RPMI8226 (cell line): ENCODE results near the gene PCSK6.
A peak's percentile ranks its signal among the peaks of the same experiment; 100 is the strongest.
"Not testable (repeated sequence)": the region's sequence is repeated elsewhere in the genome, so short reads cannot be mapped to it uniquely, and the experiment has no call there.

Experiments
- DNase-seq: peaks from one replicate; pipeline ENCODE4 v3.0.0-alpha.2; 2015

PCSK6 gene

DNA sequence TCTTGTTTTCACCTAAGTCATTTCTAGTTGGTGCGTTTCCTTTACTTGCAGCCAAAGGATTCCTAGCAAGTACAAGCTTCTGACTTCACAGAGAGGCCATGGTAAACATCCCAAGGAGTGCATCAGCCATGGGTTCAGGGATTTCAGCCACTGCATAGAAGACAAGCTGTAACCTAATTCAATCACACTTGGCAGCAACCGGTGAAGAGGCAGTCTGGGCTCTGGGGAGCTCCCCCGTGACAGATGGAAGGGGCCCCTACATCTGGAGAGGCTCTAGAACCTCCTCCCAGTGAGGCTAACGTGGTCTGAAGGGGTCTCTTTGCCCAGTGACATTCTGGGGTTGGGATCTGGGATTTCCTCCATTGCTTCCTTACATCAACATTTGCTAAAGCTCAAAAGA, 186.1 kb downstream of the PCSK6 start:
- DNase-seq: no peak

DNA sequence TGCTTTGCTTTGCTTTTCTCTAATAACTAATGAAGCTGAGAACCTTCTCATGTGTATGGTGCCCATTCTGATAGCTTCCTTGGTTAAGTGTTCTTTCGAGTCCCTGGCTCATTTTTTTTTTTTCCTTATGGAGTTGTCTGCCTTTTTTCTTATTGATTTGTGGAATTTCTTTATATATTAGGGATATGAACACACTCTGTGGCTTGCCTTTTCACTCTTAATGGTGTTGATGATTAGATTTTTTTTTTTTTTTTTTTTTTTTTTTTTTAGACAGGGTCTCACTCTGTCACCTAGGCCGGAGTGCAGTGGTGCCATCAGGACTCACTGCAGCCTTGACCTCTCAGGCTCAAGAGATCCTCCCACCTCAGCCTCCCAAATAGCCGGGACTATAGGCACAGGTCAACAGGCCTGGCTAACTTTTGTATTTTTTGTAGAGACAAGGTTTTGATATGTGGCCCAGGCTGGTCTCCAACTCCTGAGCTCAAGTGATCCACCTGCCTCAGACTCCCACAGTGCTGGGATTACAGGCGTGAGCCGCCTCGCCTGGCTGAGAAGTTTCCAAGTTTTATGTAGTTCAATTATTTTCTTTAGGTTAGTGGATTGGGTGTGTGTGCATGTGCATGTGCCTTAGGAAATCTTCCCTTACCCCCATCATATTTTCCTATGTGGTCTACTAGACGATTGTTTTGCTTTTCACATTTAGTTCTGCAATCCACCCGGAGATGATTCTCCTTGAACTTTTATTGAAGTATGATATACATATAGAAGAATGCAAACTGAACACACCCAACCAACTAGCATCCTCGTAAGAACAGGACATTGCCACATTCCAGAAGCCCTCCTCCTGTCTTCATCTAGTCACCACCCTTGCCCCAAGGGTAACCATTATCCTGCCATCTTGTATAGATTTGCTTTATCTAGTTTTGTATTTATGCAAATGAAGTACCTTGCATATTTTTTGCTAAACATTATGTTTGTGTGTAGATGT, 192.8 kb downstream of the PCSK6 start:
- DNase-seq: no peak

DNA sequence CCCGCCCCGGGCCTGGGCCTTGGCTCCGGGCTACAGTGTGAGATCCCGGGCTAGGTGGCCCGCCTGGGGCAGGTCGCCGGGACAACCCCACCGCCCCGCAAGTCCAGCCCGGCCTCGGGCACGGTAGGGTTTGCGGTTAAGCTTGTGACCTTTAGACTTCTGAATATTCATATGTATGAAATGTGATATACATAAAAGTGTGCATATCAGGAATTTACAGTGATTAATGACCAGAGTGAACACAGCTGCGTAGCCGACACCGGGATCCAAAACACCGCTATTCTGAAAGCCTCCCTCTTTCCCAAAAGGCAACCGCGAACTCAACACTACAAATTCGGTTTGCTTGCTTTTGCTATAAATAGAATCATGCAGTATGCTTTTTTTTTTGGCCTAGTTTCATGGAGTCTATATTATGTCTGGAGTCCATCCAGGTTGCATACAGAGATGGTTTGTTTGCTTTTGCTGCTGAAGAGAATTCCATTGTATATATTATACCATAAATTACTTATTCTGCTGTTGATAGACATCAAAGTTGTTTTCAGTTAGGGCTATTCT, 193.8 kb downstream of the PCSK6 start:
- peak; percentile 63 for DNase-seq

- DNase-seq: peak; percentile 99
These were observed 194.5 kb downstream of the PCSK6 start, which contains the start of gene SNRPA1 for GRCh38 chr15:101294731-101295606. TSS of gene SNRPA1 (minus strand) at chr15:101295248. CDS start at chr15:101295178, 70 bp downstream.

GRCh38 chr15:101293122-101293521, 196.4 kb downstream of the PCSK6 start:
- DNase-seq: peak; percentile 33

- DNase-seq: peak; percentile 75
These were observed 200.5 kb downstream of the PCSK6 start for GRCh38 chr15:101288905-101289513.

DNA sequence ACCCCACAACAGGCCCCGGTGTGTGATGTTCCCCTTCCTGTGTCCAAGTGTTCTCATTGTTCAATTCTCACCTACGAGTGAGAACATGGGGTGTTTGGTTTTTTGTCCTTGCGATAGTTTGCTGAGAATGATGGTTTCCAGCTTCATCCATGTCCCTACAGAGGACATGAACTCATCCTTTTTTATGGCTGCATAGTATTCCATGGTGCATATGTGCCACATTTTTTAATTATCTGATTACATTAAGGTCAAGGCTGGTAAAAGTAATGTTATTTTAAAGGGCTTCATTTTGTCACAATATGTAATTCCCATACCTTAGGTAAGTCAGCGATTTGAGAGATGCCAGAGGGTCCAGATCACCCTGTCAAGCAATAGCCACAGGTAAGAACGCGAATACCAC, 202.2 kb downstream of the PCSK6 start:
- DNase-seq: not testable (repeated sequence)

DNA sequence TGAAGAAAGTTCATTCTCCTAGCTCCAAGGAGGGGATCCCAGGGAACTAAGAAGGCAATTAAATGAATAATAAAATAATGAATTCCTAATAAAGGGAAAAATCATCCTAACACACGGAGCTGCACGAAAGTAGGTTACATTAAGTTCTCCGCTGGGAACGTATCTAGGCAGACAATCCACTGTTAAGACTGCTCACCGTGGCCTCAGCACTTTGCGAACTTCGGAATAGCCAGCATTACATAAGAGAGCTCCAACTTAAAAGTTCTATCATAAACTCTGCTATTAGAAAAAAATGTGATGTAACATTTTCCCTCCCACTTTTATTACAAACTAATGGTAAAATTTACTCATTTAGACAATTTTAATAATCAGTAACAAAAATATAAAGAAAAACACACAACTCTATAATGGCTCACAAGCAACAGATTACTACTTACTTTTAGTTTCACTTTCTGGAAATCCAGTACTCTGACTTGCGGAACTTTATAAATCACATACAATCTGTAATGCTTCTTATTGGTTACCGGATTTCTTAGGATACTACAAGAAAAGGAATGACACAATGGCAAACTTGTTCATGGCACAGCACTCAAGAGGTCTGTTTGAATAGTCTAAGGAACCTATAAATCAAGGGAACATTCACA, 202.9 kb downstream of the PCSK6 start:
- DNase-seq: no peak

DNA sequence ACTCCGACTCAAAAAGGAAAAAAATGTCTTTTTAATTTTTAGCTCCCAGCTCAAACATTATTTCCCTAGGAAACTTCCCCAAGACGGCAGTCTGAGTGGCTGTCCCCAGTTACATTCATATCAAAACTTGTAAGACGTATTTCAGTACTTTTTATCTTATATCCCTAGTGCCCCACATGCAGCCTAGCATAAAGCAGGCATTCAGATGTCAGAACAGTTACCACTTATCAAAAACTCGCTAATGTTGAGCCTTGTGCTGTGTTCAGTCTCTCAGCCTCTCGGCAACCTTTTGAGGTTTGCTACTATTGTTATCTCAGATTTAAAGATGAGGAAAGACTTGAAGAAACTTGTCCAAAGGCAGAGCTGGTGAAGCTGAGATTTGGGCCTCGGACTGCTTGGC, 205.6 kb downstream of the PCSK6 start:
- no peak for DNase-seq

DNA sequence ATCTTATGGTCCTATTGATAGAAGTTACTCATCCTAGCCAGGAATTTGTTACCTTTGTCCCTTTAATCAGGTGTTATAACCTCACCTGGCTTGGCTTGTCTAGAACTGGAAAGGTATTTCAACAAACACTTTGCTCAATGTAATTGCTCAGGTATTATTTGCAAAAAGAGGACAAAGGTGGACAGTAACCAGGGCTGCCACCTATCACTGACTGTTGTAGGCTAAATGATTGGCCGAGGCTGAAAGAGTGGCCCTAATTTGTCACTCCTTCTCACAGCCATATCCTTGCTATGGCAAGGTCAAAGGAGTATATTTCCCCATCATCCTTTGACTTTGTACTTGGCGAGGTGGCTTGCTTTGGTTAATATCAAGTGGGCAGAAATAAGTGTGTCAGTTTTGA, 209.5 kb downstream of the PCSK6 start:
- no peak for DNase-seq

DNA sequence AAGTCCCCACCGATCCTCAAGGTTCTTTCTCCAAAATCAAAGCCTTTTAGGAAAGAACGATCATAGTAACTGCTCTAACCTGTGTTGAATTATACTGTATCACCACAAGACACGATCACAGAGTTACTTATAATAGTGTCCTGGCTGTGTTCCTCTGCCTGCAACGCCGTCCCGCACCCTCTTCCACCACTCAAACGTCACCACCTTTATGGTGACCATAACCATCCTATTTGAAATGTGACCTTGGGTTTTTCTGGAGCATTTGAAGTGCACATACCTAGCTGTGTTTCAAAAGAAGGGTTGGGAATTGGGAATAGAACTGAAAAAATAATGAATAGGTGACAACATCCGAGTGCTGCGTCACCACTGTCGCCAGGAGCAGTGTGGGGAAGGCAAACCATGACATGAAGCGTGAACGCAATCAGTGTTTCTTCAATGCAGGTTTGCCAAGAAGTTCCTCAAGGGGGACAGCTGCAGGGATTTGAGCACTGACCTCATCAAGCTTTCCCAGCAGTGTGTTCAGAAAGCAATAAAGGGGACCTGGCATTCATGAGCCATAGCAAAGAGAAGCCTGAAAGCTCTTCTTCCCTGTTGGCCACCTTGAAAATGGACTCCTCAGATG, 211.5 kb downstream of the PCSK6 start:
- DNase-seq: no peak

GRCh38 chr15:101277038-101277822, 212.3 kb downstream of the PCSK6 start, which contains the start of gene SELENOS:
TSS of gene SELENOS (minus strand) at chr15:101277485. CDS start at chr15:101277417, 68 bp downstream.
- peak; percentile 98 for DNase-seq

DNA sequence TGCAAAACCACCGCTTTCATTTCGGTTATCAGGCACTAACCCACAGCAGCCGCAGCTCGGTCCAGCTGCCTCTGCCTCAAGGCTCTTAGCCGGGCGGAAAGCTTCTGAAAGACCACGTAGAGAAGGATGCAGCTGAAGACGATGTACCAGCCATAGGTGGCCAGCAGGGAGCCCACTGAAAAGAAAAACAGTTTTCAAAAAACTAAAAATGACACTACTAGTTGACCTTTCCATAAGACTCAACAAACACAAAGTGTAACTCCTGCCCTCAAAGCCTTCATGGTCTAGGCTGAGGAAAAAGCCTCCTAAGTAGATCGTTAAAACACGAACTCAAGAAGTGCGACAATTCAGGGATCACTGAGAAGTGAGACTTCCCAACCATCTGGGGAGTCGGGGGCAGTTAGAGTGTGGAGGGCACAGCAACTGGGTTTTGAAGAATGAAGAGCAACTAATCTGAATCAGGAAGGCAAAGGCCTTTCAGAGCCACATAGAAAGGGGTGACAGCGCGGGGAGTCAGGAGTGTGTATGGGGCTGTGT, 212.9 kb downstream of the PCSK6 start:
- peak; percentile 81 for DNase-seq

DNA sequence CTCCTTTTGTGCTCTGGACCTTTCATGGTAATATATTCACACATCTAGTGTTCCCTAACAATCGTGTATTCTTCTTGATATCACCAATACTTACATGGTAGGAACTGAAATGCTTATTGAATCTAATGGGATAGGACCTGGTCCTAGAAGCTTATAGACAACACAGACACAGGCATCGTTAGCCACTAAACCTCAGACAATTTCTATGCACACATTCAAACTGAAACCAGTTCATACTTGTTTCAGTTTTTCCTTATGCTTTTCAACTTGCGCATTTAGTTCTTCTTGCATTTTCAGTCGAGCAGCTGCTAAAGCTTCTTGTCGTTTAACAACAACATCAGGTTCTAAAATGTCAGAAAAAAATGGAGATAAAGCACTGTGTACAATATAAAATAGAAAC, 214.5 kb downstream of the PCSK6 start:
- no peak for DNase-seq

DNA sequence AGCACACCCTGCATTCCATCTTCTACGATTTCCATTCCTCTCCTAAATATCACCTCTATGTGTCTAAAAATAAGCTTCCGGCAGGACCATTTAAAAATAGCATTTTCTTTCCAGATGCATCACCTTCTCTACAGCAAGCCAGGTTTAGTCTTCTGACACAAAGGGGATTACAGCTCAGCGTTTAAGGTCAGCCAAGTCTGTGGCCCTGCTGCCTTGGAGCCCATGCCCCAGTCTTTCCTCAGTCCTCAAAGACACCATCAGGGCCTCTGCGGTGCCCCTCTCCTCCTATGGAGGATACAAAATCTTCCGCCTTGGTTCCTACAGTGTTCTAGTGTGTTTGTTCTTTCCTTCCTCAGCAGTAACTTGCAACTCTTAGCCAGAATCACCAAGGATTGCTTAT, 216.0 kb downstream of the PCSK6 start:
- no peak for DNase-seq

GRCh38 chr15:101272584-101272983, 216.9 kb downstream of the PCSK6 start:
- no peak for DNase-seq

- peak; percentile 36 for DNase-seq
These were observed 219.9 kb downstream of the PCSK6 start for GRCh38 chr15:101269479-101270223.

GRCh38 chr15:101267320-101268104, 222.0 kb downstream of the PCSK6 start:
- no peak for DNase-seq

- no peak for DNase-seq
These were observed 222.7 kb downstream of the PCSK6 start for GRCh38 chr15:101266787-101267186.
